GM23338 (cell line): ENCODE data around the gene C2CD2L. TPM values are rescaled to one million over a fixed set of nuclear protein-coding genes. Genes with fewer than 3 reads are reported as not detected.

Experiments
- ATAC-seq: fragments of 200-7000 bp; cut with Tn5 transposase; 3 replicates; pipeline ENCODE4 v1.9.1; 2020
- DNase-seq: peaks from one replicate; pipeline ENCODE4 v3.0.0-alpha.2; 2015; ENCODE audit warnings: low spot score
- H2AFZ ChIP-seq: fragments of 200-600 bp; sonication (generic); 2 replicates; pipeline ENCODE4 v1.8.0; 2016; ENCODE audit warnings: antibody characterized with exemption, mild to moderate bottlenecking, moderate library complexity
- H3F3A ChIP-seq: fragments of 200-600 bp; sonication (generic); replicated peaks from 2 replicates; pipeline ENCODE4 v1.8.0; 2017; ENCODE audit warnings: antibody characterized with exemption, mixed run types, low read depth
- H3K27ac ChIP-seq: fragments of 200-600 bp; sonication (generic); 2 replicates; pipeline ENCODE4 v1.6.1; 2016; ENCODE audit warnings: low read depth
- H3K27me3 ChIP-seq: fragments of 200-600 bp; sonication (generic); 2 replicates; pipeline ENCODE4 v1.8.0; 2016; ENCODE audit warnings: mild to moderate bottlenecking, mixed run types, moderate library complexity; ENCODE audit not compliant: insufficient read depth
- H3K36me3 ChIP-seq: fragments of 200-600 bp; sonication (generic); 2 replicates; pipeline ENCODE4 v1.8.0; 2016; ENCODE audit warnings: mild to moderate bottlenecking; ENCODE audit not compliant: insufficient read depth
- H3K4me1 ChIP-seq: fragments of 200-600 bp; sonication (generic); 2 replicates; pipeline ENCODE4 v1.8.0; 2016; ENCODE audit warnings: mild to moderate bottlenecking, moderate library complexity; ENCODE audit not compliant: insufficient read depth
- H3K4me2 ChIP-seq: fragments of 200-600 bp; sonication (generic); 2 replicates; pipeline ENCODE4 v1.7.1; 2017; ENCODE audit warnings: mixed run types
- H3K4me3 ChIP-seq: fragments of 200-600 bp; sonication (generic); 2 replicates; pipeline ENCODE4 v1.6.1; 2016; ENCODE audit warnings: mixed run types
- H3K79me2 ChIP-seq: fragments of 200-600 bp; sonication (generic); replicated peaks from 2 replicates; pipeline ENCODE4 v1.8.0; 2017; ENCODE audit warnings: mild to moderate bottlenecking; ENCODE audit not compliant: insufficient read depth
- H3K9me2 ChIP-seq: fragments of 200-600 bp; sonication (generic); 2 replicates; pipeline ENCODE4 v1.8.0; 2017; ENCODE audit not compliant: insufficient read depth
- H4K20me1 ChIP-seq: fragments of 200-600 bp; sonication (generic); replicated peaks from 2 replicates; pipeline ENCODE4 v1.8.0; 2017; ENCODE audit warnings: mild to moderate bottlenecking; ENCODE audit not compliant: insufficient read depth
- H3K27ac Mint-ChIP-seq: 2 replicates; pipeline ENCODE4 v1.8.0; 2020; ENCODE audit warnings: inconsistent platforms, mild to moderate bottlenecking, moderate library complexity, mixed read lengths
- H3K27me3 Mint-ChIP-seq: 3 replicates; pipeline ENCODE4 v1.8.0; 2022; ENCODE audit warnings: low read depth, mild to moderate bottlenecking, moderate library complexity, mixed read lengths, inconsistent platforms; ENCODE audit not compliant: insufficient read depth, poor library complexity
- H3K36me3 Mint-ChIP-seq: 3 replicates; pipeline ENCODE4 v1.8.0; 2021; ENCODE audit warnings: low read depth, mild to moderate bottlenecking, inconsistent platforms, moderate library complexity, mixed read lengths
- H3K4me1 Mint-ChIP-seq: 3 replicates; pipeline ENCODE4 v1.8.0; 2020; ENCODE audit warnings: mild to moderate bottlenecking, inconsistent platforms, mixed read lengths
- H3K4me3 Mint-ChIP-seq: 3 replicates; pipeline ENCODE4 v1.8.0; 2021; ENCODE audit warnings: moderate library complexity, mild to moderate bottlenecking, inconsistent platforms, mixed read lengths
- H3K9me3 Mint-ChIP-seq: 3 replicates; pipeline ENCODE4 v1.8.0; 2020; ENCODE audit warnings: moderate library complexity, mild to moderate bottlenecking, inconsistent platforms, mixed read lengths
- CTCF ChIP-seq, 2 experiments: fragments of 200-600 bp in 1 of 2; sonication (generic) in 1 of 2; conservative IDR thresholded peaks; 2 replicates each; pipeline versions ENCODE4 v1.5.1 to v1.6.1; 2016 to 2017; ENCODE audit warnings: antibody characterized with exemption in 2 of 2, low read depth in 2 of 2, mild to moderate bottlenecking in 2 of 2, moderate library complexity in 1 of 2
- EZH2phosphoT487 ChIP-seq: fragments of 200-600 bp; sonication (generic); IDR thresholded peaks from one replicate; pipeline ENCODE4 v1.8.1; 2018; ENCODE audit warnings: antibody characterized with exemption; ENCODE audit not compliant: unreplicated experiment
- NANOG ChIP-seq: IDR thresholded peaks from 2 replicates; pipeline ENCODE4 v1.6.1; 2016; ENCODE audit warnings: antibody characterized with exemption, borderline replicate concordance
- ZNF114 ChIP-seq: fragments of 250-450 bp; sonication (Bioruptor Pico); IDR thresholded peaks from 2 replicates; pipeline ENCODE4 v1.5.0; 2020; ENCODE audit warnings: mild to moderate bottlenecking, moderate library complexity
- ZNF331 ChIP-seq: fragments of 250-450 bp; sonication (Bioruptor Pico); IDR thresholded peaks from 2 replicates; pipeline ENCODE4 v1.5.0; 2020; ENCODE audit warnings: low read depth, mild to moderate bottlenecking, moderate library complexity
- polyA plus RNA-seq: library from polyadenylated mRNA; unstranded; fragments of >200 nt; fragmentation: Nextera tagmentation; extraction: Ambion mirVana; gene quantifications from 2 replicates; pipeline ENCODE4 v1.2.1, GENCODE V29; 2016
- total RNA-seq: library from RNA; depleted of rRNA; stranded (reverse); fragments of >200 nt; shearing (Covaris generic); gene quantifications from 2 replicates; pipeline ENCODE4 v1.2.3, GENCODE V29; 2014
- TF ChIP-seq, protein P1 (sequence below): IDR thresholded peaks from 2 replicates; pipeline ENCODE4 v1.6.1; 2016; ENCODE audit warnings: antibody characterized with exemption

C2CD2L gene
- total and polyA plus RNA-seq, 2 experiments from 2014 or later: 1.4 to 4.4 TPM

GRCh38 chr11:119089319-119089718 lies 17.8 kb upstream of the C2CD2L start:
- Mint-ChIP-seq H3K36me3 (peaks cover 48% of the 10 kb centered on the region), H3K4me3 (no peak overlapping the region), H3K27me3 (peaks cover 16% of the 10 kb centered on the region), H3K27ac (no peak overlapping the region), H3K4me1 (peaks cover 12% of the 10 kb centered on the region), H3K9me3 (no peaks in the 10 kb centered on the region; the same call in 2 of the 3 replicates)
- ATAC-seq: no peak
- DNase-seq: no peak
- H3K36me3 ChIP-seq: peaks cover 4% of the 10 kb centered on the region
- H3K79me2 ChIP-seq: peaks cover 42% of the 10 kb centered on the region
- H3K4me3 ChIP-seq: no peak overlapping the region
- H3K4me2 ChIP-seq: no peak overlapping the region
- H2AFZ ChIP-seq: no peak overlapping the region
- TF ChIP-seq, protein P1, sequence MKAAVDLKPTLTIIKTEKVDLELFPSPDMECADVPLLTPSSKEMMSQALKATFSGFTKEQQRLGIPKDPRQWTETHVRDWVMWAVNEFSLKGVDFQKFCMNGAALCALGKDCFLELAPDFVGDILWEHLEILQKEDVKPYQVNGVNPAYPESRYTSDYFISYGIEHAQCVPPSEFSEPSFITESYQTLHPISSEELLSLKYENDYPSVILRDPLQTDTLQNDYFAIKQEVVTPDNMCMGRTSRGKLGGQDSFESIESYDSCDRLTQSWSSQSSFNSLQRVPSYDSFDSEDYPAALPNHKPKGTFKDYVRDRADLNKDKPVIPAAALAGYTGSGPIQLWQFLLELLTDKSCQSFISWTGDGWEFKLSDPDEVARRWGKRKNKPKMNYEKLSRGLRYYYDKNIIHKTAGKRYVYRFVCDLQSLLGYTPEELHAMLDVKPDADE: no peak
- TF ChIP-seq ZNF331 (CRISPR knock-in tag) (no peak), NANOG (no peak), ZNF114 (CRISPR knock-in tag) (no peak), CTCF (conservative IDR thresholded peaks at IDR 0.05; ENCODE audit: low read depth in 2 of 2) (no peak)
- H3K27ac ChIP-seq: no peak overlapping the region
- H3F3A ChIP-seq: peaks cover 38% of the 10 kb centered on the region
- H3K27me3 ChIP-seq: no peaks in the 10 kb centered on the region
- H3K9me2 ChIP-seq: no peaks in the 10 kb centered on the region
- H3K4me1 ChIP-seq: peaks cover 18% of the 10 kb centered on the region
- H4K20me1 ChIP-seq: peaks cover 29% of the 10 kb centered on the region; the same call in 1 of the 2 replicates

GRCh38 chr11:119091178-119091577 lies 16.0 kb upstream of the C2CD2L start:
- ATAC-seq (no peak), DNase-seq (no peak)
- peak overlapping the region; percentile 30; the same call in 1 of the 2 replicates for H3K27ac ChIP-seq
- peaks cover 10% of the 10 kb centered on the region for H3K4me1 Mint-ChIP-seq
- no peak overlapping the region for H3K4me3 ChIP-seq
- peaks cover 56% of the 10 kb centered on the region for H3K36me3 Mint-ChIP-seq
- H3K36me3 ChIP-seq: peaks cover 4% of the 10 kb centered on the region
- peaks cover 40% of the 10 kb centered on the region for H3K79me2 ChIP-seq
- H3K27ac Mint-ChIP-seq: no peak overlapping the region
- no peaks in the 10 kb centered on the region; the same call in 2 of the 3 replicates for H3K9me3 Mint-ChIP-seq
- TF ChIP-seq EZH2phosphoT487 (no peak), ZNF114 (CRISPR knock-in tag) (no peak)
- no peaks in the 10 kb centered on the region for H3K27me3 ChIP-seq
- no peak overlapping the region for H3K4me2 ChIP-seq
- no peak overlapping the region for H2AFZ ChIP-seq
- H3K9me2 ChIP-seq: no peaks in the 10 kb centered on the region
- peaks cover 30% of the 10 kb centered on the region for H3K27me3 Mint-ChIP-seq
- H3K4me1 ChIP-seq: peaks cover 14% of the 10 kb centered on the region; the same call in 1 of the 2 replicates
- peaks cover 36% of the 10 kb centered on the region for H3F3A ChIP-seq
- peaks cover 29% of the 10 kb centered on the region; the same call in 1 of the 2 replicates for H4K20me1 ChIP-seq
- H3K4me3 Mint-ChIP-seq: no peak overlapping the region
